ENCODE results near the gene SPECC1. TPM values are rescaled to one million over a fixed set of nuclear protein-coding genes. Genes with fewer than 3 reads are reported as not detected.

The SPECC1 gene
- total RNA-seq, 1 donor from 2014 or later: 93.1 TPM

DNA sequence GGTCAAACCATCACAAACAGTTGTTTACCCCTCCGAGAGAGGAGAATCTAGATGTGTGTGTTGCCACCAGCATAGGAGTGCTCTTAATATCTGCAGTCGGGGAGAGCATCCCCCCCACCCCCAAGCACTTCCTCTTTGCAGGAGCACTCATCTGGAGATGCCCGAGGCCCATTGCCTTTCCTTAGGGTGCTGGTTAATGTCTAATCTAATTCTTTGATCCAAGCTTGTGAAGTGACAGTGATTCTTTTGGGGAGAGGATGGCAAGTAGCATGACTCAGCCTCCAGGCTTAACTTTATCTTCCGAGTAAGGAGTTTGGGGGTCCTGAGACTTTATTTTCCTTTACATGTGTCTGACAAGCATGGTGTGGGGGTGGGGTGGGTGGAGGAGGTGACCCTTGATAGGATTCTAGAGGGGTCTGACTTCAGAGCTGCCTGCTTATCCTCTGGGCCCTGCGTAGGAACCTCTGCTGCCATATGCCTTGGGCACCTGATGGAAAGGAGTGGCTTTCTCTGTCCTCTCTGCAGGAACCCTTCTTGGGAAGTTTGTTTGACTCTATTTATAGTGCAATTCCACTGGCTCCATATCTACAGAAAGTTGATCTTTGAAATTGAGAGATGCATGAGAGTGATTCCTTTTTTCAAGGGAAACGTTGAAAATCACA, 207.1 kb downstream of the SPECC1 start:
- Mint-ChIP-seq H3K27me3 (ENCODE audit: insufficient read depth, low read depth) (no peaks in the 10 kb centered on the region), H3K36me3 (peaks cover 25% of the 10 kb centered on the region), H3K9me3 (peaks cover 17% of the 10 kb centered on the region), H3K4me1 (peaks cover 34% of the 10 kb centered on the region), H3K27ac (peak overlapping the region; percentile 36), H3K4me3 (no peak overlapping the region)
- Histone ChIP-seq H3K4me2 (no peak overlapping the region), H3K4me1 (peaks cover 17% of the 10 kb centered on the region), H3F3A (ENCODE audit: low read depth) (peaks cover 20% of the 10 kb centered on the region), H2AFZ (replicated peaks) (no peak overlapping the region), H3K9ac (no peak overlapping the region), H3K36me3 (no peaks in the 10 kb centered on the region), H3K27me3 (no peaks in the 10 kb centered on the region), H3K4me3 (no peak overlapping the region), H3K9me3 (ENCODE audit: low read depth) (no peaks in the 10 kb centered on the region), H4K20me1 (ENCODE audit: low read depth) (peaks cover 20% of the 10 kb centered on the region), H3K79me2 (ENCODE audit: low read depth) (peaks cover 25% of the 10 kb centered on the region), H3K27ac (no peak overlapping the region)
- TF ChIP-seq EZH2 (IDR thresholded peaks at IDR 0.05): no peak
- TF ChIP-seq EZH2phosphoT487 (IDR thresholded peaks at IDR 0.05): no peak
- TF ChIP-seq, protein P1, sequence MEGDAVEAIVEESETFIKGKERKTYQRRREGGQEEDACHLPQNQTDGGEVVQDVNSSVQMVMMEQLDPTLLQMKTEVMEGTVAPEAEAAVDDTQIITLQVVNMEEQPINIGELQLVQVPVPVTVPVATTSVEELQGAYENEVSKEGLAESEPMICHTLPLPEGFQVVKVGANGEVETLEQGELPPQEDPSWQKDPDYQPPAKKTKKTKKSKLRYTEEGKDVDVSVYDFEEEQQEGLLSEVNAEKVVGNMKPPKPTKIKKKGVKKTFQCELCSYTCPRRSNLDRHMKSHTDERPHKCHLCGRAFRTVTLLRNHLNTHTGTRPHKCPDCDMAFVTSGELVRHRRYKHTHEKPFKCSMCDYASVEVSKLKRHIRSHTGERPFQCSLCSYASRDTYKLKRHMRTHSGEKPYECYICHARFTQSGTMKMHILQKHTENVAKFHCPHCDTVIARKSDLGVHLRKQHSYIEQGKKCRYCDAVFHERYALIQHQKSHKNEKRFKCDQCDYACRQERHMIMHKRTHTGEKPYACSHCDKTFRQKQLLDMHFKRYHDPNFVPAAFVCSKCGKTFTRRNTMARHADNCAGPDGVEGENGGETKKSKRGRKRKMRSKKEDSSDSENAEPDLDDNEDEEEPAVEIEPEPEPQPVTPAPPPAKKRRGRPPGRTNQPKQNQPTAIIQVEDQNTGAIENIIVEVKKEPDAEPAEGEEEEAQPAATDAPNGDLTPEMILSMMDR (IDR thresholded peaks at IDR 0.05): no peak
- DNase-seq (ENCODE audit: low spot score): no peak

DNA sequence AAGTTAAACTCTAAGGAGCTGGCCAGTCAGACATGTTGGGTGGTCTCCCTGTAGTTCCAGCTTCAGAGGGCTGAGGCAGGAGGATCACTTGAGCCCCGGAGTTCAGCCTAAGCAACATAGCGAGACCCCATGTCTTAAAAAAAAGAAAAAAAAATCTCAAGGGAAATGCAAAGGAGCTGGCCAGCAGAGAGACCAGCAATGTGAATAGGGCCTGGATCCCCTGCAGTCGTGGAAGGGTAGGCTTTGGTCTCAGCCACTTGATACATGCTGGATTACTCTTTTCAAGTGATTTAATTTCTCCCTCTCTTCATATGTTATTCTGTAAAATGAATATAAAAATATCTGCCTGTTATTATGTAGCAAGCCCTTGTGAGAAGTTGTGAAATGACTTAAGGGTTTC, 207.7 kb downstream of the SPECC1 start:
- Mint-ChIP-seq H3K4me1 (peaks cover 34% of the 10 kb centered on the region), H3K36me3 (peaks cover 24% of the 10 kb centered on the region), H3K4me3 (no peak overlapping the region), H3K9me3 (peaks cover 20% of the 10 kb centered on the region), H3K27me3 (ENCODE audit: insufficient read depth, low read depth) (no peaks in the 10 kb centered on the region), H3K27ac (peak overlapping the region; percentile 4)
- TF ChIP-seq, protein P1 (IDR thresholded peaks at IDR 0.05): no peak
- TF ChIP-seq EZH2phosphoT487 (IDR thresholded peaks at IDR 0.05): no peak
- no peak for TF ChIP-seq EZH2 (IDR thresholded peaks at IDR 0.05)
- peak overlapping the region; percentile 11 for H3K4me2 ChIP-seq
- H3K9me3 ChIP-seq (ENCODE audit: low read depth): no peaks in the 10 kb centered on the region
- DNase-seq (ENCODE audit: low spot score): peak; percentile 17
- no peaks in the 10 kb centered on the region for H3K27me3 ChIP-seq
- no peaks in the 10 kb centered on the region for H3K36me3 ChIP-seq
- H3K9ac ChIP-seq: no peak overlapping the region
- H3K79me2 ChIP-seq (ENCODE audit: low read depth): peaks cover 31% of the 10 kb centered on the region
- H3K4me3 ChIP-seq: no peak overlapping the region
- no peak overlapping the region for H2AFZ ChIP-seq (replicated peaks)
- H3F3A ChIP-seq (ENCODE audit: low read depth): peaks cover 20% of the 10 kb centered on the region
- peaks cover 17% of the 10 kb centered on the region for H3K4me1 ChIP-seq
- no peak overlapping the region for H3K27ac ChIP-seq
- peaks cover 20% of the 10 kb centered on the region for H4K20me1 ChIP-seq (ENCODE audit: low read depth)

- Histone ChIP-seq H3K4me3 (no peak overlapping the region), H3K27me3 (no peaks in the 10 kb centered on the region), H3K9me3 (ENCODE audit: low read depth) (no peaks in the 10 kb centered on the region), H3F3A (ENCODE audit: low read depth) (peaks cover 20% of the 10 kb centered on the region), H3K36me3 (no peaks in the 10 kb centered on the region), H3K9ac (no peak overlapping the region), H3K27ac (no peak overlapping the region), H3K4me2 (peak overlapping the region; percentile 11), H3K79me2 (ENCODE audit: low read depth) (peaks cover 36% of the 10 kb centered on the region), H4K20me1 (ENCODE audit: low read depth) (peaks cover 20% of the 10 kb centered on the region), H2AFZ (replicated peaks) (no peak overlapping the region), H3K4me1 (peaks cover 17% of the 10 kb centered on the region)
- Mint-ChIP-seq H3K27ac (no peak overlapping the region), H3K36me3 (peaks cover 23% of the 10 kb centered on the region), H3K4me1 (peaks cover 37% of the 10 kb centered on the region), H3K27me3 (ENCODE audit: insufficient read depth, low read depth) (no peaks in the 10 kb centered on the region), H3K4me3 (no peak overlapping the region), H3K9me3 (peaks cover 20% of the 10 kb centered on the region)
- DNase-seq (ENCODE audit: low spot score): no peak
- TF ChIP-seq EZH2 (IDR thresholded peaks at IDR 0.05) (no peak), EZH2phosphoT487 (IDR thresholded peaks at IDR 0.05) (no peak)
- TF ChIP-seq, protein P1 (IDR thresholded peaks at IDR 0.05): no peak
Measured at GRCh38 chr17:20217677-20218076, 208.5 kb downstream of the SPECC1 start.
